ENCODE results near the gene ATG12. TPM values are rescaled to one million over a fixed set of nuclear protein-coding genes. Genes with fewer than 3 reads are reported as not detected.

Gene ATG12
- total and polyA plus RNA-seq, 2 of the 13 experiments (the other 11 are each of a cell fraction or from before 2014, with no cell fraction given) = 46.4 to 58.1 TPM

- H3K9ac ChIP-seq (ENCODE audit: insufficient read depth, low read depth, low read length) = no peak overlapping the region
- TF ChIP-seq PTBP1 (IDR thresholded peaks at IDR 0.05; ENCODE audit: low read depth, low read length, poor library complexity, severe bottlenecking) (no peak), CREB3 (CRISPR knock-in tag; IDR thresholded peaks at IDR 0.05) (no peak), SALL2 (CRISPR knock-in tag; IDR thresholded peaks at IDR 0.05) (no peak), KDM5B (CRISPR knock-in tag; IDR thresholded peaks at IDR 0.05; ENCODE audit: borderline replicate concordance) (no peak), ZNF24 (IDR thresholded peaks at IDR 0.05) (no peak), HNRNPK (IDR thresholded peaks at IDR 0.05; ENCODE audit: low read depth, low read length, poor library complexity, severe bottlenecking) (no peak), ZNF180 (CRISPR knock-in tag; IDR thresholded peaks at IDR 0.05; ENCODE audit: borderline replicate concordance, low read depth) (no peak), ZNF781 (CRISPR knock-in tag; IDR thresholded peaks at IDR 0.05; ENCODE audit: borderline replicate concordance, not compliant biosample characterization) (no peak), HCFC1 (IDR thresholded peaks at IDR 0.05; ENCODE audit: low read depth, low read length) (no peak), ZKSCAN8 (CRISPR knock-in tag; IDR thresholded peaks at IDR 0.05; ENCODE audit: borderline replicate concordance) (no peak), HDAC6 (IDR thresholded peaks at IDR 0.05; ENCODE audit: low read depth, low read length) (no peak)
- TF ChIP-seq, protein P1, sequence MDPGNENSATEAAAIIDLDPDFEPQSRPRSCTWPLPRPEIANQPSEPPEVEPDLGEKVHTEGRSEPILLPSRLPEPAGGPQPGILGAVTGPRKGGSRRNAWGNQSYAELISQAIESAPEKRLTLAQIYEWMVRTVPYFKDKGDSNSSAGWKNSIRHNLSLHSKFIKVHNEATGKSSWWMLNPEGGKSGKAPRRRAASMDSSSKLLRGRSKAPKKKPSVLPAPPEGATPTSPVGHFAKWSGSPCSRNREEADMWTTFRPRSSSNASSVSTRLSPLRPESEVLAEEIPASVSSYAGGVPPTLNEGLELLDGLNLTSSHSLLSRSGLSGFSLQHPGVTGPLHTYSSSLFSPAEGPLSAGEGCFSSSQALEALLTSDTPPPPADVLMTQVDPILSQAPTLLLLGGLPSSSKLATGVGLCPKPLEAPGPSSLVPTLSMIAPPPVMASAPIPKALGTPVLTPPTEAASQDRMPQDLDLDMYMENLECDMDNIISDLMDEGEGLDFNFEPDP (CRISPR knock-in tag; conservative IDR thresholded peaks at IDR 0.05) = no peak
- TF ChIP-seq, protein P2, sequence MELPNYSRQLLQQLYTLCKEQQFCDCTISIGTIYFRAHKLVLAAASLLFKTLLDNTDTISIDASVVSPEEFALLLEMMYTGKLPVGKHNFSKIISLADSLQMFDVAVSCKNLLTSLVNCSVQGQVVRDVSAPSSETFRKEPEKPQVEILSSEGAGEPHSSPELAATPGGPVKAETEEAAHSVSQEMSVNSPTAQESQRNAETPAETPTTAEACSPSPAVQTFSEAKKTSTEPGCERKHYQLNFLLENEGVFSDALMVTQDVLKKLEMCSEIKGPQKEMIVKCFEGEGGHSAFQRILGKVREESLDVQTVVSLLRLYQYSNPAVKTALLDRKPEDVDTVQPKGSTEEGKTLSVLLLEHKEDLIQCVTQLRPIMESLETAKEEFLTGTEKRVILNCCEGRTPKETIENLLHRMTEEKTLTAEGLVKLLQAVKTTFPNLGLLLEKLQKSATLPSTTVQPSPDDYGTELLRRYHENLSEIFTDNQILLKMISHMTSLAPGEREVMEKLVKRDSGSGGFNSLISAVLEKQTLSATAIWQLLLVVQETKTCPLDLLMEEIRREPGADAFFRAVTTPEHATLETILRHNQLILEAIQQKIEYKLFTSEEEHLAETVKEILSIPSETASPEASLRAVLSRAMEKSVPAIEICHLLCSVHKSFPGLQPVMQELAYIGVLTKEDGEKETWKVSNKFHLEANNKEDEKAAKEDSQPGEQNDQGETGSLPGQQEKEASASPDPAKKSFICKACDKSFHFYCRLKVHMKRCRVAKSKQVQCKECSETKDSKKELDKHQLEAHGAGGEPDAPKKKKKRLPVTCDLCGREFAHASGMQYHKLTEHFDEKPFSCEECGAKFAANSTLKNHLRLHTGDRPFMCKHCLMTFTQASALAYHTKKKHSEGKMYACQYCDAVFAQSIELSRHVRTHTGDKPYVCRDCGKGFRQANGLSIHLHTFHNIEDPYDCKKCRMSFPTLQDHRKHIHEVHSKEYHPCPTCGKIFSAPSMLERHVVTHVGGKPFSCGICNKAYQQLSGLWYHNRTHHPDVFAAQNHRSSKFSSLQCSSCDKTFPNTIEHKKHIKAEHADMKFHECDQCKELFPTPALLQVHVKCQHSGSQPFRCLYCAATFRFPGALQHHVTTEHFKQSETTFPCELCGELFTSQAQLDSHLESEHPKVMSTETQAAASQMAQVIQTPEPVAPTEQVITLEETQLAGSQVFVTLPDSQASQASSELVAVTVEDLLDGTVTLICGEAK (IDR thresholded peaks at IDR 0.05) = no peak
- TF ChIP-seq, protein P2 (CRISPR knock-in tag; IDR thresholded peaks at IDR 0.05) = no peak
Measured at GRCh38 chr5:115888027-115888426, 46.7 kb upstream of the ATG12 start.

More at GRCh38 chr5:115888027-115888426, 46.7 kb upstream of the ATG12 start:
- Histone ChIP-seq H3K27me3 (ENCODE audit: control insufficient read depth in 1 of 2, insufficient read depth in 2 of 2, low read length in 2 of 2) (no peaks in the 10 kb centered on the region), H3K27ac (ENCODE audit: extremely low read length, insufficient read depth, low read length) (no peak overlapping the region), H3K9me3 (ENCODE audit: low read length) (no peaks in the 10 kb centered on the region), H3K36me3 (replicated peaks in 1 of 2; ENCODE audit: control insufficient read depth in 1 of 2, insufficient read depth in 2 of 2, low read length in 2 of 2) (peaks cover 0 to 6% of the 10 kb centered on the region in 2 experiments; a peak in 1 of 5 replicates), H3K4me3 (replicated peaks in 1 of 3; ENCODE audit: insufficient read depth in 1 of 3, low read depth in 2 of 3, low read length in 3 of 3) (no peak overlapping the region), H3K4me1 (ENCODE audit: insufficient read depth, low read length) (peaks cover 16% of the 10 kb centered on the region), H4K20me1 (ENCODE audit: insufficient read depth, low read length) (no peaks in the 10 kb centered on the region), H3K79me2 (ENCODE audit: insufficient read depth, low read length) (no peaks in the 10 kb centered on the region), H3K4me2 (ENCODE audit: low read depth, low read length) (no peak overlapping the region), H2AFZ (ENCODE audit: low read length) (no peak overlapping the region)
- ChIA-PET POLR2A (no interaction called here), CTCF (ENCODE audit: low intra/inter-chr PET ratio, low total read pairs) (no interaction called here)
- FAIRE-seq (no peak), DNase-seq (ENCODE audit: low spot score) (no peak), ATAC-seq (no peak)
- BruUV-seq (replicated peaks) = no TSS peak
- intact Hi-C loops (cut with micrococcal nuclease; ENCODE audit: unreplicated experiment) (no loop called here), in situ Hi-C loops (cut with HindIII; ENCODE audit: extremely low pct_ligation_motif_present, low pct_unique_long_range_greater_than_20kb) (no loop called here)
- WGBS (ENCODE audit: low lambda C conversion rate) = 91% methylated on average over 1 of the region's 1 CpG

Measured in HepG2 (cell line).